ENCODE measurements around the gene ARHGAP42. TPM values are rescaled to one million over a fixed set of nuclear protein-coding genes. Genes with fewer than 3 reads are reported as not detected.

The ARHGAP42 gene
- total and polyA plus RNA-seq, 2 of the 13 experiments (the other 11 are each of a cell fraction or from before 2014, with no cell fraction given), result 2.5 to 4.3 TPM

DNA sequence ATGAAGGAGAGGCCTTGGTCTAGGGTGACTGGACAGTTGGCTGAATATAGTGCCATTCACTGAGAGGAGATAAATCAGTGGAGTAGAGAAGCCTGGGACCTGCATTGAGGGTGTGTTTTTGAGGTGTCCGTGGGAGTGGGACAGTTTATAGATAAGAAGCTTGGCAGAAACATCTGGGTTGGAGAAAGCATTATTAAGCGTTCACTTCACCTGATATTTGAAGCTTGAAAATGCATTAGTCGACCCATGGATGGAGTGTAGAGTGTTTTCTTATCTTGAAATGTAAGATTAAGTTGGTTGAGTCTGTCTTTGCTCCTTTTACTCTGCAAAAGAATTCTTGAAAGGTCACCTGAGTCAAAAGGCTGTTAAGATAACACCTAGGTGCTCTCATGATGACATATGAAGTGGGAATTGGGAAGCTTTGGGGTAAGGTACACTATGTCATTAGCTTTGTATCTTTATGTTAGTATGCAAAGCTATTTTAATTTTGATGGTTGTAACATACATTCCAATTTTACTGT, 160.7 kb downstream of the ARHGAP42 start:
- Histone ChIP-seq H3K4me2 (ENCODE audit: low read depth, low read length) (no peak overlapping the region), H3K4me3 (replicated peaks in 1 of 3; ENCODE audit: insufficient read depth in 1 of 3, low read depth in 2 of 3, low read length in 3 of 3) (no peak overlapping the region), H4K20me1 (ENCODE audit: insufficient read depth, low read length) (no peaks in the 10 kb centered on the region), H3K27me3 (ENCODE audit: control insufficient read depth in 1 of 2, insufficient read depth in 2 of 2, low read length in 2 of 2) (no peaks in the 10 kb centered on the region), H3K27ac (ENCODE audit: extremely low read length, insufficient read depth, low read length) (no peak overlapping the region), H3K9ac (ENCODE audit: insufficient read depth, low read depth, low read length) (no peak overlapping the region), H2AFZ (ENCODE audit: low read length) (no peak overlapping the region), H3K4me1 (ENCODE audit: insufficient read depth, low read length) (peaks cover 8% of the 10 kb centered on the region), H3K9me3 (ENCODE audit: low read length) (no peaks in the 10 kb centered on the region), H3K36me3 (replicated peaks in 1 of 2; ENCODE audit: control insufficient read depth in 1 of 2, insufficient read depth in 2 of 2, low read length in 2 of 2) (no peaks in the 10 kb centered on the region), H3K79me2 (ENCODE audit: insufficient read depth, low read length) (no peaks in the 10 kb centered on the region)
- DNase-seq (ENCODE audit: low spot score) (no peak), FAIRE-seq (no peak), ATAC-seq (no peak)
- POLR2A ChIA-PET, result no interaction called here
- TF ChIP-seq KLF12 (CRISPR knock-in tag; IDR thresholded peaks at IDR 0.05; ENCODE audit: borderline replicate concordance), result no peak
- no peak for TF ChIP-seq ZNF382 (CRISPR knock-in tag; IDR thresholded peaks at IDR 0.05; ENCODE audit: borderline replicate concordance)
- no peak for TF ChIP-seq ZNF709 (CRISPR knock-in tag; IDR thresholded peaks at IDR 0.05)
- TF ChIP-seq, protein P1, sequence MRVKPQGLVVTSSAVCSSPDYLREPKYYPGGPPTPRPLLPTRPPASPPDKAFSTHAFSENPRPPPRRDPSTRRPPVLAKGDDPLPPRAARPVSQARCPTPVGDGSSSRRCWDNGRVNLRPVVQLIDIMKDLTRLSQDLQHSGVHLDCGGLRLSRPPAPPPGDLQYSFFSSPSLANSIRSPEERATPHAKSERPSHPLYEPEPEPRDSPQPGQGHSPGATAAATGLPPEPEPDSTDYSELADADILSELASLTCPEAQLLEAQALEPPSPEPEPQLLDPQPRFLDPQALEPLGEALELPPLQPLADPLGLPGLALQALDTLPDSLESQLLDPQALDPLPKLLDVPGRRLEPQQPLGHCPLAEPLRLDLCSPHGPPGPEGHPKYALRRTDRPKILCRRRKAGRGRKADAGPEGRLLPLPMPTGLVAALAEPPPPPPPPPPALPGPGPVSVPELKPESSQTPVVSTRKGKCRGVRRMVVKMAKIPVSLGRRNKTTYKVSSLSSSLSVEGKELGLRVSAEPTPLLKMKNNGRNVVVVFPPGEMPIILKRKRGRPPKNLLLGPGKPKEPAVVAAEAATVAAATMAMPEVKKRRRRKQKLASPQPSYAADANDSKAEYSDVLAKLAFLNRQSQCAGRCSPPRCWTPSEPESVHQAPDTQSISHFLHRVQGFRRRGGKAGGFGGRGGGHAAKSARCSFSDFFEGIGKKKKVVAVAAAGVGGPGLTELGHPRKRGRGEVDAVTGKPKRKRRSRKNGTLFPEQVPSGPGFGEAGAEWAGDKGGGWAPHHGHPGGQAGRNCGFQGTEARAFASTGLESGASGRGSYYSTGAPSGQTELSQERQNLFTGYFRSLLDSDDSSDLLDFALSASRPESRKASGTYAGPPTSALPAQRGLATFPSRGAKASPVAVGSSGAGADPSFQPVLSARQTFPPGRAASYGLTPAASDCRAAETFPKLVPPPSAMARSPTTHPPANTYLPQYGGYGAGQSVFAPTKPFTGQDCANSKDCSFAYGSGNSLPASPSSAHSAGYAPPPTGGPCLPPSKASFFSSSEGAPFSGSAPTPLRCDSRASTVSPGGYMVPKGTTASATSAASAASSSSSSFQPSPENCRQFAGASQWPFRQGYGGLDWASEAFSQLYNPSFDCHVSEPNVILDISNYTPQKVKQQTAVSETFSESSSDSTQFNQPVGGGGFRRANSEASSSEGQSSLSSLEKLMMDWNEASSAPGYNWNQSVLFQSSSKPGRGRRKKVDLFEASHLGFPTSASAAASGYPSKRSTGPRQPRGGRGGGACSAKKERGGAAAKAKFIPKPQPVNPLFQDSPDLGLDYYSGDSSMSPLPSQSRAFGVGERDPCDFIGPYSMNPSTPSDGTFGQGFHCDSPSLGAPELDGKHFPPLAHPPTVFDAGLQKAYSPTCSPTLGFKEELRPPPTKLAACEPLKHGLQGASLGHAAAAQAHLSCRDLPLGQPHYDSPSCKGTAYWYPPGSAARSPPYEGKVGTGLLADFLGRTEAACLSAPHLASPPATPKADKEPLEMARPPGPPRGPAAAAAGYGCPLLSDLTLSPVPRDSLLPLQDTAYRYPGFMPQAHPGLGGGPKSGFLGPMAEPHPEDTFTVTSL (CRISPR knock-in tag; IDR thresholded peaks at IDR 0.05; ENCODE audit: borderline replicate concordance), result no peak
- TF ChIP-seq HDAC1 (CRISPR knock-in tag; IDR thresholded peaks at IDR 0.05), result no peak
- no peak for TF ChIP-seq GABPB1 (CRISPR knock-in tag; IDR thresholded peaks at IDR 0.05)
- in situ Hi-C loops (cut with HindIII; ENCODE audit: extremely low pct_ligation_motif_present, low pct_unique_long_range_greater_than_20kb) (no loop called here), intact Hi-C loops (cut with micrococcal nuclease; ENCODE audit: unreplicated experiment) (no loop called here)
- 27% methylated on average over 3 of the region's 3 CpGs for WGBS (ENCODE audit: low lambda C conversion rate)
- CTCF ChIA-PET (ENCODE audit: low intra/inter-chr PET ratio, low total read pairs), result no interaction called here
- no TSS peak for BruUV-seq (replicated peaks)

All from HepG2 (cell line).